IPS-NIHi7 (cell line): ENCODE measurements around the gene ZFHX3.

Experiments used
- DNase-seq: peaks from one replicate; pipeline ENCODE4 v3.0.0; 2012; ENCODE audit warnings: mixed read lengths; ENCODE audit errors: extremely low spot score

Gene ZFHX3

GRCh38 chr16:73067671-73068540, 20.0 kb upstream of the ZFHX3 start:
- no peak for DNase-seq

- no peak for DNase-seq
Measured at GRCh38 chr16:73066927-73067670, 19.2 kb upstream of the ZFHX3 start.

GRCh38 chr16:73066331-73066926, 18.5 kb upstream of the ZFHX3 start:
- DNase-seq = no peak

GRCh38 chr16:73065632-73066330, 17.9 kb upstream of the ZFHX3 start:
- DNase-seq = no peak

GRCh38 chr16:73064994-73065545, 17.1 kb upstream of the ZFHX3 start:
- no peak for DNase-seq

- DNase-seq = no peak
Measured at GRCh38 chr16:73064212-73064993, 16.5 kb upstream of the ZFHX3 start.

GRCh38 chr16:73063854-73064211, 15.9 kb upstream of the ZFHX3 start:
- DNase-seq = no peak

- DNase-seq = no peak
Measured at GRCh38 chr16:73062743-73063733, 15.1 kb upstream of the ZFHX3 start.

GRCh38 chr16:73062001-73062616, 14.2 kb upstream of the ZFHX3 start:
- no peak for DNase-seq

- DNase-seq = no peak
Measured at GRCh38 chr16:73060892-73061490, 13.1 kb upstream of the ZFHX3 start.

- DNase-seq = no peak
Measured at GRCh38 chr16:73059779-73060615, 12.1 kb upstream of the ZFHX3 start.

- no peak for DNase-seq
Measured at GRCh38 chr16:73058616-73059409, 10.9 kb upstream of the ZFHX3 start.

GRCh38 chr16:73058221-73058615, 10.3 kb upstream of the ZFHX3 start:
- DNase-seq = no peak

- DNase-seq = no peak
Measured at GRCh38 chr16:73057291-73058210, 9.6 kb upstream of the ZFHX3 start.

GRCh38 chr16:73056921-73057290, 9.0 kb upstream of the ZFHX3 start:
- no peak for DNase-seq

GRCh38 chr16:73056448-73056847, 8.5 kb upstream of the ZFHX3 start:
- DNase-seq = no peak
